HEK293T (cell line): ENCODE measurements around the gene UGT1A10.

Experiments
- ARNT ChIP-seq: fragments of 450-650 bp; IDR thresholded peaks from 2 replicates; pipeline ENCODE4 v1.6.1; 2017; ENCODE audit warnings: mild to moderate bottlenecking
- BHLHE40 ChIP-seq: fragments of 450-650 bp; IDR thresholded peaks from 2 replicates; pipeline ENCODE4 v1.6.1; 2016; ENCODE audit warnings: mild to moderate bottlenecking, moderate library complexity, borderline replicate concordance
- ELF4 ChIP-seq: fragments of 450-650 bp; IDR thresholded peaks from 2 replicates; pipeline ENCODE4 v1.6.1; 2017; ENCODE audit warnings: antibody characterized with exemption
- FOXA1 ChIP-seq: fragments of 450-650 bp; IDR thresholded peaks from 2 replicates; pipeline ENCODE4 v1.6.1; 2016; ENCODE audit warnings: mild to moderate bottlenecking
- FOXK2 ChIP-seq: fragments of 450-650 bp; IDR thresholded peaks from 2 replicates; pipeline ENCODE4 v1.6.1; 2016; ENCODE audit warnings: mild to moderate bottlenecking
- FOXM1 ChIP-seq: fragments of 450-650 bp; IDR thresholded peaks from 2 replicates; pipeline ENCODE4 v1.6.1; 2017; ENCODE audit warnings: mild to moderate bottlenecking, borderline replicate concordance
- HDGF ChIP-seq: fragments of 450-650 bp; IDR thresholded peaks from 2 replicates; pipeline ENCODE4 v1.6.1; 2017; ENCODE audit warnings: antibody characterized with exemption, borderline replicate concordance
- L3MBTL2 ChIP-seq: fragments of 450-650 bp; conservative IDR thresholded peaks from 2 replicates; pipeline ENCODE4 v1.6.1; 2016; ENCODE audit warnings: mild to moderate bottlenecking
- LEF1 ChIP-seq: fragments of 450-650 bp; IDR thresholded peaks from 2 replicates; pipeline ENCODE4 v1.6.1; 2017; ENCODE audit warnings: mild to moderate bottlenecking, borderline replicate concordance
- NFRKB ChIP-seq: fragments of 450-650 bp; IDR thresholded peaks from 2 replicates; pipeline ENCODE4 v1.6.1; 2016; ENCODE audit warnings: mild to moderate bottlenecking, moderate library complexity
- SP1 ChIP-seq: fragments of 450-650 bp; IDR thresholded peaks from 2 replicates; pipeline ENCODE4 v1.6.1; 2017
- SUZ12 ChIP-seq: fragments of 450-650 bp; IDR thresholded peaks from 2 replicates; pipeline ENCODE4 v1.6.1; 2016; ENCODE audit warnings: mild to moderate bottlenecking
- TARDBP ChIP-seq: fragments of 450-650 bp; IDR thresholded peaks from 2 replicates; pipeline ENCODE4 v1.6.1; 2016
- ZNF384 ChIP-seq: fragments of 450-650 bp; IDR thresholded peaks from 2 replicates; pipeline ENCODE4 v1.6.1; 2016

- no peak for TF ChIP-seq FOXA1
- TF ChIP-seq LEF1: no peak
- no peak for TF ChIP-seq L3MBTL2
- no peak for TF ChIP-seq SUZ12
- TF ChIP-seq SP1: no peak
- TF ChIP-seq TARDBP: no peak
- no peak for TF ChIP-seq NFRKB
- TF ChIP-seq BHLHE40: no peak
- TF ChIP-seq HDGF: no peak
- no peak for TF ChIP-seq ARNT
- no peak for TF ChIP-seq FOXM1
- TF ChIP-seq FOXK2: no peak
- no peak for TF ChIP-seq ELF4
- TF ChIP-seq ZNF384: no peak
Measured at GRCh38 chr2:233819884-233820773, 183.9 kb downstream of the UGT1A10 start.
